ENCODE measurements around the gene PPP6R2.

- TF ChIP-seq CTCF (conservative IDR thresholded peaks at IDR 0.05) = no peak
- TF ChIP-seq ZFX (IDR thresholded peaks at IDR 0.05) = no peak
These were observed 74.5 kb downstream of the PPP6R2 start for GRCh38 chr22:50417411-50418210.

Measured in C4-2B (cell line).